Esophagus mucosa (tissue), 1 donor: ENCODE results near the gene PLXNA4. TPM values are rescaled to one million over a fixed set of nuclear protein-coding genes. Genes with fewer than 3 reads are reported as not detected.

Experiments
- ATAC-seq: fragments of 200-7000 bp; cut with Tn5 transposase; one replicate; pipeline ENCODE4 v1.9.1; 2020
- total RNA-seq: library from RNA; stranded (reverse); gene quantifications from one replicate; pipeline ENCODE4 v1.2.4, GENCODE V29; 2023
- donor health status: DM: yes; HTN: yes; CAD: no.

PLXNA4 gene
- total RNA-seq, 1 donor from 2014 or later: 1.1 TPM

DNA sequence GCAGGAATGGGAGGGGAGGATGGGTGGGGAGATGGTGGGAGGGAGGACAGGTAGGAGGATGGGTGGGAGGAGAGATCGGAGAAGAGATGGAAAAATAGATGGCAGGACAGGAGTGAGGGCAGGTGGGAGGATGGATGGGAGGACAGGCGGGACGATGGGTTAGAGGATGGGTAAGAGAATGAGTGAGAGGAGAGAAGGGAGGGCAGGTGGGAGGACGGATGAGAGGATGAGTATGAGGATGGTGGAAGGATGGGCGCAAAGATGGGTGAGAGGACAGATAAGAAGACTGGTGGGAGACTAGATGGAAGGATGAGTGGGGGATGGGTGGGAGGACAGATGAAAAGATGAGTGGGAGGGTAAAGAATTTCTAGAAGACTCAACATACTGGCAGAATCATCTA is 438.6 kb downstream of the PLXNA4 start:
- no peak for ATAC-seq

DNA sequence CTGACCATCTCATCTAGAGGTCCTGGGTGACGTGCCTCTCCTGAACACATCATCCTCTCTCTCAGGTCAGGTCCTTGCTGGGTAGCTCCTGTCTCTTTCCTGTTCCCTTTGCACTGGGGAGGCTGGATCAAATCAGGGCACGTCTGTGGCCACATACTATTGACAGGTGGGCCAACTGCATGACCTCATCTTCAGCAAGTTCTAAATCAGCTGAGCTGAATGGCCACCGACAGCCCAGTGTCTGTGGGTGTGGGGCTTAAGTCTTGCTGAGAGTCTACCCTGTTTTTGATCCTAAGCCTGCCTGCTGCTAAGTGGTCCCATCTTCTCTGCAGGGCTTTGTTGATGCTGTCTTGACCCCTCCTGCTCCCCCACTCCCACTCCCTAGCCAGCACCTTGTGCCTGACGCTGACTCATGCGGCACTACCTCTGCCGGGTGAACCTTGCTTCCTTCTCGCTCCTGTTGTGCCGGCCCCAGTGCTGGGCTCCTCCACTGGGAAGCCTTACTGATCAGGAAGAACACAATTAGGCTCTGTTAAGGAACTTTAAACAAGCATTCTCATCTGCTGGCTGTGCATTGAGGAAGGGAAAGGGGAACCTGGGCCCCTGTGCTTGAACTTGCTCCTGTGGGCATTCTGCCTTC is 440.4 kb downstream of the PLXNA4 start:
- no peak for ATAC-seq

DNA sequence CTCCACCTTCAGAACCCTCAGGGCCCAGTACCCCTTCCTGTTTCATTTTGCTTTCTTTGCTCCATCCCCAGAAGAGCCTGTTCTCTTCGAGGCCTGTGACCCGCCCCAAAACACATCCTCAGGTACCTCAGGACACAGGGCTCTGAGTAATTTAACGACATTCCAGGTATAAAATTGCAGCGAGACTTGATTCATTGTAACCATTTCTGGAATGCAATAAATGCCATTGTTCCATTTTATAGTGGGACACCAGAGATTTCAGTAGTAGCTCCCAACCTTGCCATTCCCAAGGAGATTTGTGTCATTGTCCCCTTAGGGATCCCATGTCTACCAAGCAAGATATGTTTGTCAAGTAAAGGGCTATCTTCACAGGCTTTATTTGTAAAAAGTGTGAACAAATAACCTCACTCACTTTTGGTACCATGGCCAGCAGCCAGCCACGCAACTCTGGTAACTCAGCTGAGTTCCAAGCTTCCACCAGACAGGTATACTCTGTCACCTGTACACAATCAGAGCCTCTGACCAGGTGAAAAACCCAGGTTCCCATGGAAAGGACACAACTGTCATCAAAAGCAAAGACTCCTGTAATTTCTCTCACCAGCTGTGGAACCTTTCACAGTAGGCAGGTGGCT is 441.3 kb downstream of the PLXNA4 start:
- no peak for ATAC-seq

DNA sequence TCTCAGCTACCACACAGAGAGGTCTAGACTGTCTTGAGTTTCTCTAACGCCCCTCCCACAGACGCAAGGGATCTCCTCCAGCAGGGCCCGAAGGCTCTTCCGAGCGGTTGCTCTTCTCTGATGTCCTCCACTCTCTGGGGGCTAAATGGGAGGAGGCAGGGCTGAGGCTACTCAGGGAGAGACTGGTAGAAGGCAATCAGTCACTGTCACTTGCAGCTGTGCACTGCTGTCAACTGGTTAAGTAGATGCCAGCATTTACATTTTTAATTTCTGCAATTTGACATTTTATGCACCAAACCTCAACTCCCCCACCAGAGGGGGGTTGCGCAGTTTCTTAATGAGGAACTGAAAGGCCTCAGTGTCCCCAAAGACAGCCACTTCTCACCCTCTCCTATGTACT is 442.8 kb downstream of the PLXNA4 start:
- no peak for ATAC-seq

DNA sequence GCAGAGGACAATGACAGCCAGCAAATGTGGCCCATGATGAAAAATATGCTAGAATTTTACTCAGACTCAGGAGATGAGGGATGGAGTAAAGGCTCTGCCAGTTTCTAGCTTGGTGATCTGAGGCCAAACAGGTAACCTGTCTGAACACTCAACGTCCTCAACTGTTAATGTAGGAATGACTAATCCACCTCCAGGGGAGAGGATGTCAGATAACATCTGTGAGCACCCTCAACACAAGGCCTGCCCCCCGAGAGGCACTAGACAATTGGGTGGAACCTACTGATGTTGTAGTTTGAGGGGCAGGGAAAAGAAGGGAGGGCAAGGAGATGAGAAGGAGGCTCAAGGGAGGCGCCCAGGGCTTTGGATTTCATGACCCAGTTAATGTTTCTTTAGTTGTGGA is 445.1 kb downstream of the PLXNA4 start:
- no peak for ATAC-seq

DNA sequence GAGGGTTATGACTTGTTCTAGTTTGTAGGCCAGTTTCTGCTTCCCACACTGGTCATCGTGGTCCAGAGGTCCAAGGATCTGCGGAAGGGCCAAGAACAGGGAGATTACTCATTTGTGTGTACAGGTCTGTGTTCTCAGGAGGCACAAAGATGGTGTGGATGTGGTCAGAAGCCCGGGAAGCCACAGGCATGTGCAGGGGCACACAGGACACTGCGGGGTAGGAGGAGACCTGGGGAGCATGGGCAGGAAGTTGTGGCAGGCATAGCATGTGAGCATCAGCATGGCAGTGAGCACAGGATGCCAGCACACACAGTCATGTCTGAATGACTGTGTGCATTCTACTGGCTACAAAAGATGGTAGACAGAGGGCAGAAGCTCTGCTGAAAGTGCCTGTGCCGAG is 445.8 kb downstream of the PLXNA4 start:
- no peak for ATAC-seq

DNA sequence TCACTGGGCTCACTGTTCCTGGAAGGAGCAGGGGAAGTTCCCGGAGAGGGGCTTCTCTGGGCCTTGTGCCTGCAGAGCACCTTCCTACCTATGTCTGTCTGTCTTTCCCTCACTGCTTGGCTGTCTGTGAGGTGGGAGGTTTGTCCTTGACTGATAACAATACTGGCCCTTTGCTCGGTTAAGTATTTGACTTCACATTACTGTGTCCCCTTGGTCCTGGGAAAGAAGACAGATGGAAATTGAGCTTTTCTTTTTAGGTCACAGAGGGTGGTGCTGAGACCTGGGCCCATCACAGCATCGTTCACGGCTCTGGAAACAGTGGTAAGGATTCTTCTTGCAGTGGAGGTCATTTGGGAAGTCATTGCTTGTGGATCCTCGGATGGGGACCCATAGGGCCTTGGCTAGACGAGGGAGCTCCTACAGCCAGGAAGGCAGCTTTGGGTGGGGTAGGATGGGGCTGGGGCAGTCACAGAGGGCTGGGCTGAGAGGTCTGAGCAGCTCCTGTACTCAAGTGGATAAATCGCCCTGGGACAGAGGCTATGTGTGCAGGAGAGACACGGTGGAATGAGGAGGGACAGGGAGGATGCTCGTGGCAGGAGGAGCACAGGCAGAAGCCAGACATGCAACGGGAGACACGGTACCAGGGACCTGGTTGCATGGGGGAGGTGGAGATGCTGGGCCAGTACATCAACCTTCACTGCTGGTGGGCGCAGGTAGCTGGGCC is 450.2 kb downstream of the PLXNA4 start:
- ATAC-seq: no peak

DNA sequence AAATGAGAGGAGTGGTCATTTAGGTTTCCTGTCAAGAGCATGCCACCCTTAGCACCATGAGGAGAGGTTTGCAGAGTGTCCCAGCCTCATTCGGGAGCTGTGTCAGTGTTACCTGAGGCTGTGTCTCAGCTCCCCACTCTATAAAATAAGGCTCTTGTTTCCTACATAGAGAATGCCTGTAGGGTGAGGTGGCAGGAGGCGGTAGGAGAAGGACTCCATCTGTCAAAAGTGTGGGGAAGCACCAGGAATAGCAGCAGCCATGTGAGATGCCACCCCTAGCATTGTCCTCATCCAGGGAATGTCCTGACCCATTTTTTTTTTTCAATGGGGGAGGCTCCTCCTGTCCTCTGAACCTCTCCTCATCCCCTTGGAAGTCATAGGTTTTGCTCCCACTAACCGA is 451.2 kb downstream of the PLXNA4 start:
- ATAC-seq: no peak

DNA sequence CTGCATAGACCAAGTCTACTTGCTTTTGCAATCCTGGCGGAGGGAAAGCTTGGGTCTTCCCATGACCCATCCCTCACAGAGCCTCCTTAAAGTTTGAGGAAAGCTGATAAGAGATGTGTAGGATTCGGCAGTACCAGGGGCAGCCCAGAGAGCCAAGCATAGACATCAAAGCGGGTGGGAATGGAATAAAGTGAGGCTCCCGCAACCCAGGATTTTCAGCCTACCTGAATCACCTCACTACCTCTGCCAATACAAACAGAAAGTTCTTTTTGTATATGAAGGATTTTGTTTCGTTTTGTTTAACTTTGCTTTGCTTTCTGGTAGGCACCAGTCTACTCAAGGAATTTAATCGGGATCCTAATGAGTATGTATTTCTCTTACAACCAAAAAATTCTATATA is 451.7 kb downstream of the PLXNA4 start:
- no peak for ATAC-seq

DNA sequence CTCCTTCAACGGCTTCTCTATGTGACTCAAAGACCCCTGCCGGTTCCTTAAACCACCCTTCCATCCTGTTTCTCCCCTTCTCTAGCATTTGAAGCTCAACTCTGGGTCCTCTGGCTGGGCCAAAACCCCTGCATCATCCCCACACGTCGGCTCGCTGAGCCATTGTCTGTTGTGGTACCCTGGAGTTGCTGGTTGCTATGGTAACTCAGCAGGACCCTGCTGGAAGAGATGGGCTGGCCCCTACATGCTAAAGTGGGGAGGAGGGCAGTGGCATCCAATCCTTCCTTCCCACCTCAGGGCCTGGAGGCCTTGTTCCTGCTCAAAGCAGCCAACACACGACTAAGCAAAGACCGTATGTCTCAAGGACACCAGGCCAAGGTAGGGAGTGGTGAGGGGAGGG is 452.5 kb downstream of the PLXNA4 start:
- no peak for ATAC-seq

DNA sequence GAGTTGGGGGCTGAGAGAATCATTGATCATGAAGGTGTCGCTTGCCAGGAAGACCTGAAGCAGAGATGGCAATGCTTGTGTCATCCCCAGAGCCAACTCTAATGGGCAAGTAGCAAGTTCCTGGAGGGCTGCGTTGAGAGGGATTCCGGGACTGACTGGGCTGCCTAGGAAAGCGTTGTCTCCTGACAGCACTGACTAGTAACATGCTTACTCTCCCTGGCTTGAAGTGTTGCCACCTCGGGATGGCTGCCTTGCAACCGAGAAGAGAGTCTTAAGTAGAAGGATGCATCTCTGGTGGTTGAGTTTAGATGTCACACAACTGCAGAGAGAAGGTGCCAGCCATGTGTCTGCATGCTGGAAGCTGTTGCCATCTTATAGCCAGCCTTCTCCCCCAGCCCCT is 453.4 kb downstream of the PLXNA4 start:
- ATAC-seq: no peak

DNA sequence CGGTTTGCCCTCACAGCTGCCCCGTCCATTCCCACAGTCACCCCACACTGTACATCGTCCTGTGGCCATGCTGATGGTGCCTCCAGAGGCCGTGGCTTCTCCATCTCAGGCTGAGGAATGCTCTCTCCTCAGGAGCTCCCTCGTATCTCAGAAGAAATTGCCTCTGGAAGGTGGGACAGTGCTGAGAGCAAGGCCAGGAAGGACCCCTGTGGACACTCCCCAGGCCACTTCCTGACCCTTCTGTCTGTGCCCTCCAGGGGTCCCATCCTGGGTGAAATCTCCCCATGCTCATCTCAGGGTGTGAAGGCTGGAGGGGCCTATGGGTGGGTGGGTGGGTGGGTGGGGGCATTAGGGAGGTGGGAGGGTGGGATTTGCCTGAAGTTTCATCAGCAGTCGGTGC is 454.3 kb downstream of the PLXNA4 start:
- no peak for ATAC-seq

DNA sequence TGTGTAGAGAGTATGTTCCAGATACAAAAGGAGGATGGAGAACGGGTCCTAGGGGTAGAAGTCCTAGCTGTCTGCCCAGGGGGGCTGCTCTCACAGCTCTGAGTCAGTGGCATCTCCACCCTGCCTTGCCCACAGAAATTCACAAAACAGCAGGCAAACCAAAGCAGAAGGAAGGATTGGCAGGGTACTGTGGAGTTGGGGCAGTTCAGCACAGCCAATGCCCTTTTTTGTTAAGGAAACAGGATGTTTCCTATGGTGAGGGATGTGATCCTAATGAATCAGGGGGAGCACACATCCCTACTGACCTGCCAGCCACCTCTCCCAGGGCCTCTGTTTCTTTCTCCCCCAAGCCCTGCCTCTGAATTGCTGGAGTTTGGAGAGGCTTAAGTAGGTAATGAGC is 457.6 kb downstream of the PLXNA4 start:
- ATAC-seq: no peak

DNA sequence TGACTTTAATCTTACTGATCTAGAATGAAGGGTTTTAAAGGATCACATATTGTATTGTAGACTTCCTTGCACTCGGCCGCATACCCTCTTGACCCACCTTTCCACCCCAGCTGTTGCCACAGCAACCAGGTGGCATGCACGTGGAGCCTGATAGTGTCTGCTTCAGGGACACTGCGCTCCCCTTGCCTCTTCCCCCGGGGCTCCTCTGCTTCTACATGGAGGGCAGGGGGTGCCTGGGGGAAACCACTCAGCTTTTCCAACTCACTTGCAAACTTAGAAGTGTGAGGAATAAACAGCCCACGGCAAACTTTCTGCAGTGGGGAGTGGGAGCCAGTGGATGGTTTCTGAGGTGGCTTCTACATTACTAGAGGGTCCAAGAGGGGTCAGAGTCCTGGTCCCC is 458.6 kb downstream of the PLXNA4 start:
- no peak for ATAC-seq

DNA sequence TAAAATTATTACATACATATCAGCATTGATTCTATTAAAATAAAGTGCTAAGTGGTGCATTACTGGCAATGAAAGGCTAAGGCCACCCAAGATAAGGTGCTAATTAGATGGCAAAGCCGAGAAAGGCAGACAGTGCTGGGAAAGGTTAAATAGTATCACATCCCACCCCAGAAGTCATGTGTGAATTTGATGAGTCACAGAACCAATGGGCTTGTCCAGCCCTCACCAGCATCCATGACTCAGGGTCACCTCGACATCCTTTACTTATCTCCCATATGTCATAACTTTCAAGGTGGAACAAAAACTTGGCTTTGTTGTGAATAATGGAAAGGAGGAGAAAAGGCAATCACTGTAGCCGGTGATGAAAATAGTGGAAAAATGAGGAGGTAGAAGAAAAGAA is 459.1 kb downstream of the PLXNA4 start:
- no peak for ATAC-seq

DNA sequence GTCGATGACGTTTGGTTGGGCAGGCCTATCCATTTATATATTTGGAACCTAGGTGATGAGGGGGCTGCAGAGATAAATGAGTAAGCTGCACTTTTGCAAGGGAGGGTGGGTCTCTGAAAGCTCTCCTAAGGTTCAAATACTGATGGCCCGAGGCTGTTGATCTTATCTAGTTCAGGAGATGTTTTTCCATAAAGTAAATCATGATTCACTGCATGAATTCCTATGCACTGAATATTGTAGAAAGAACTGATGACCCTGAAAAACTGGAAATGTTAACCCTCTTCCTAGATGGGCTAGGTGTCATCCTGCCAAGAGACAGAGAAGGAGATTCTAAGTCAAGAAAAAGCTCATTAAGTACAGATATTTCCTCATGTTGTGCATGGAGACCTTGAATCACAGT is 459.9 kb downstream of the PLXNA4 start:
- no peak for ATAC-seq

DNA sequence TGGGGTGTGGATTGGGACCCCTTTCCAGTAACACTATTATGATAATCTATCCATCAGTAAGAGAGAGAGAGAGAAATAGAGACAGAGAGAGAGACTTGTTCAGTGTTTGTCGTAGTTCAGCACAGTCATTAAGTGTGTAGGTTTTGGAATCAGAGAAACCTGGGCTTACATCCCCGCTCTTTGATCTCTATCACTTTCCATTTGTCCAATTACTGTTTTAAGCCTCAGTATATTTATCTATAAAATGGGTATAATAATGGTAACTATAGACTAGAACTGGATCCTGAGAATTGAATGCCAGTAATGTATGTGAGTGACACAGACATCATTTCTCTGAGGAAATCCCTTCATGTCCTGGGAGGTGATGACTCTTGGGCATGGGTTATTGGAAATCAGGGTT is 460.5 kb downstream of the PLXNA4 start:
- no peak for ATAC-seq

DNA sequence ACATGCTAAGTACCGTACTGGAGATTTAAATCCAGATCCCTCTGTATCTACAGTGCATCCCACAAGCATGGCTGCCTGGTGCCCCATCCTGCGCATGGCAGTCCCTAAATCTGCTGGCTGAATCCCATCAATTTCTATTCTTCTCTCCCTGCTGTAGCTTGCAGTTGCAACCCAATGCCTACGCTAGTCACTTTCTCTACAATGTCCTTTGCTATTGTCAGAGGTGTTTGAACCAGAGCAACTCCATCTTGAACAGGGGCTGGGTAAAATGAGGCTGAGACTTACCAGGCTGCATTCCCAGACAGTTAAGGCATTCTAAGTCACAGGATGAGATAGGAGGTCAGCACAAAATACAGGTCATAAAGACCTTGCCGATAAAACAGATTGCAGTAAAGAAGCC is 461.2 kb downstream of the PLXNA4 start:
- no peak for ATAC-seq

DNA sequence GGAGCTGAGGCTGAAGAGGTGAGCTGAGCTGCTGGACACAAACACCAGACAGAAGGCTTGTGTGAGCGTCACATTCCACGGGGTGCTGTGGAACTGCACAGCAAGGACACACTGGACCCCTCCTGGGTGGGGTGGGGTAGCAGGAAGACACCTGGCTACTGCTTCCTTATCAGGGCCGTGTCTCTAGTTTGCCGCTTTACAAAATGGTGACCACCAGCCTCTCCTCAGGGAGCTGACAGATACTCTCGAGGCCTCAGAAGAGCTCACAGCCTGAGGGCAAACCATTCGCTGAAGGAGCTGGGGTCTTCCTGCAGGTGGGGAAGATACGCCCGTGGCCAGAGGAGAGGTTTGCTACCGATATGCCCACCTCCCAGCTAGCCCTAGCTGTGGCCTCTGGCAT is 461.9 kb downstream of the PLXNA4 start:
- no peak for ATAC-seq

DNA sequence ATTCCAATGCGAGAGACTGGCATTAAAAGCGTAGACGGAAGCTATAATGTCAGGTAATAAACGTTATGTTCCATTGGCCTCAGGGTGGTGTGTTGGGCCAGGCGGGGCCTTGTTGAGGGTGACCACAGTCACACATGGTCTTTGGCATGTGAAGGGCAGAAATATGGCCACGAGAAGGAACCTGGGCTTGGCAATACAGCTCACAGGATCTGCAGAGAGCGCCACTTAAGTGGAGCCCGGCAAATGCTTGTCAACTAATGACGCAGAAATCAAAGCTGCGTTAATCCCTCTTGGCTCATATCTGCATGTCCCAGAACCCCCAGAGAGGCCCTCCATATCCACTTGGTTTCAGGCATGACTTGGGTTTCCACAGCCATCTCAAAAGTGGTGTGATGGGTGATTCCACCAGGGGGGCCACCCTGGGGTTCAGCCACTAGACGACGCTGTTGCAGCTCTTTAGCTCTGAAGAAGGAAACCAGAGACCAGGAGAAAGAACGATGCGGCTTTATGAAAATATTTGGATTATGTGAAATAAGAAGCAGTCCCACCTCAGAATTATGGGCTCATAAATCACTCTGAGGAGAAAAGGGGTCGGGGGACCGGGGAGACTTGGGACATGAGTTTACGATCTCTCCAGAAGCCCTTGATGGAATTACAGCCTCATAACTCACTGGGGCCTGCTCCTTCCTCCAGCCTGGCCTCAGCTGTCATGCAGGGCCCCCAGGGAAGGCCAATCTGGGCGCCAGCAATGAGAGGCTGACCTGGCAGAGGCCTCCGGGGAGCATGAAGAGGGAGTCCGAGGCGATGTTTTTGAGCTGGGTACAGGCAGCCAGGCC is 462.5 kb downstream of the PLXNA4 start:
- ATAC-seq: no peak

DNA sequence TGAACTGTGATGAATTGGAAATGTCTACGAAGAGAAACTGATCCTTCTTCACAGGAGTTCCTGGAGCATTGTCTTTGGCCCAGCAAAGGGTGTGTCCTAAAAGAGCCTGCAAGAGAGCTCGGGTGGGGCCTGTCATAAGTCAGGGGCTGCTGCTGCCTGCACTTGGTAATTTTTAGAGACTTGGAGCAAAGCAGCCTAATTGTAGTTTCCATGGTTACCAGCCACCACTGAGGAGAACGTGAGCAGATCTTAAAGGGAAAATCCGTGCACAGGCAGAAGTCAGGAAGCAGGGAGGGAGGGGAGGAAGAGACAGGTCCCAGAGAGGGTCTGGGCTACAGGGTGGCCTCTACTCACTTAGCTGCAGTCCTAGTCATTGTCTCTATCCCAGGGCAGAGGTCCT is 463.6 kb downstream of the PLXNA4 start:
- ATAC-seq: no peak

DNA sequence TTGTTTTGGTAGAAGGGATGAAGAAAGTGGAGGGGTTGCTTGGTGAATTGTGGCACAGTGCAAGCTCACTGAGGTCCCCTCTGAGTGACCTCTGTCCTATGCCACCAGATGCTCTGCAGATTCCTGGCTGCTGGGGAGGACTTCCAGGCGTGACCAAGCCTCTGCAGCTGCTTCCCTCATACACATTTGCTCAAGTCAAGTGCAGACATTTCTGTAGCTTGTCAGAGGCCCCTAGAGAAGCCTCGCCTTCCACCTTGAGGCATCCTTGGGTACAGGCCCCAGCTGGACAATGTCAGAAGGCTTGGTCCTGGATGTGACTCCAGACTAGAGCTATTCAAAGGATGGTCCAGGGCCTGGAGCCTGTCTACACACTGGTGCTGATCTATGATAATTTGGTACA is 464.2 kb downstream of the PLXNA4 start:
- ATAC-seq: no peak

DNA sequence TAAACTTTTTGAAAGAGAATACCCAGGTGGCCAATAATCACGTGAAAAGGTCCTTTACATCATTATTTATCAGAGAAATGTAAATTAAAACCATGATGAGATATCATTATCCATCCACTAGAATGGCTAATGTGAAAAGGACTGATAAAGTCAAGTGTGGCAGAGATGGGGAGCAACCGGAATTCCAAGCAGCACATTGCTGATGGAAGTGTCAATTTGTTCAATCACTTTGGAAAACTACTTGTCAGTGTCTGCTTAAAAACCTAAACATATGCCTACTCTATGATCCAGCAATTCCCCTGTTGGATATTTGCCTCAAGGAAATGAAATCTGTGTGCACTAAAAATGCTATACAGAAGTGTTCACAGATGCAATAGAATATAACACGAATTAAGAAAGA is 465.6 kb downstream of the PLXNA4 start:
- ATAC-seq: no peak
